ENCODE data around the gene SLC25A23.
"Not testable (repeated sequence)": the region's sequence is repeated elsewhere in the genome, so short reads cannot be mapped to it uniquely, and the experiment has no call there.

The SLC25A23 gene

GRCh38 chr19:6424195-6424938 lies 35.2 kb downstream of the SLC25A23 start, which contains the start of gene KHSRP:
Gene KHSRP (minus strand): TSS chr19:6424811. CDS start chr19:6424701, 110 bp downstream.
- DNase-seq, result no peak

- DNase-seq, result no peak
These were observed 35.9 kb downstream of the SLC25A23 start for GRCh38 chr19:6423499-6424194.

GRCh38 chr19:6421075-6422014 lies 38.2 kb downstream of the SLC25A23 start:
- no peak for DNase-seq

- DNase-seq, result no peak
These were observed 41.0 kb downstream of the SLC25A23 start for GRCh38 chr19:6418562-6418932.

- no peak for DNase-seq
These were observed 41.7 kb downstream of the SLC25A23 start for GRCh38 chr19:6417713-6418561.

- DNase-seq, result no peak
These were observed 42.8 kb downstream of the SLC25A23 start for GRCh38 chr19:6416658-6417405.

- DNase-seq, result no peak
These were observed 43.9 kb downstream of the SLC25A23 start for GRCh38 chr19:6415591-6416190.

GRCh38 chr19:6414793-6415590 lies 44.6 kb downstream of the SLC25A23 start:
- DNase-seq, result no peak

- no peak for DNase-seq
These were observed 45.6 kb downstream of the SLC25A23 start for GRCh38 chr19:6413721-6414643.

- DNase-seq, result no peak
These were observed 46.3 kb downstream of the SLC25A23 start for GRCh38 chr19:6413291-6413690.

GRCh38 chr19:6412447-6413091 lies 47.0 kb downstream of the SLC25A23 start:
- no peak for DNase-seq

- DNase-seq, result no peak
These were observed 47.5 kb downstream of the SLC25A23 start for GRCh38 chr19:6412061-6412446.

- no peak for DNase-seq
These were observed 50.2 kb downstream of the SLC25A23 start for GRCh38 chr19:6409346-6409745.

GRCh38 chr19:6406401-6406800 lies 53.2 kb downstream of the SLC25A23 start:
- DNase-seq, result no peak

GRCh38 chr19:6402837-6403608 lies 56.6 kb downstream of the SLC25A23 start:
- DNase-seq, result no peak

GRCh38 chr19:6402058-6402457 lies 57.5 kb downstream of the SLC25A23 start:
- no peak for DNase-seq

- not testable (repeated sequence) for DNase-seq
These were observed 59.3 kb downstream of the SLC25A23 start for GRCh38 chr19:6400062-6400944.

All from NCI-H748 treated with DMSO at 0.1 percent for 48 hours (cell line).